Middle frontal gyrus (tissue), 1 donor: ENCODE data around the gene CFAP210.
"Not testable (repeated sequence)": the region's sequence is repeated elsewhere in the genome, so short reads cannot be mapped to it uniquely, and the experiment has no call there.

ENCODE experiments used
- DNase-seq: peaks from one replicate; pipeline ENCODE4 v3.0.0-alpha.2; 2015; ENCODE audit warnings: low spot score; ENCODE audit errors: extremely low spot score

Gene CFAP210

DNA sequence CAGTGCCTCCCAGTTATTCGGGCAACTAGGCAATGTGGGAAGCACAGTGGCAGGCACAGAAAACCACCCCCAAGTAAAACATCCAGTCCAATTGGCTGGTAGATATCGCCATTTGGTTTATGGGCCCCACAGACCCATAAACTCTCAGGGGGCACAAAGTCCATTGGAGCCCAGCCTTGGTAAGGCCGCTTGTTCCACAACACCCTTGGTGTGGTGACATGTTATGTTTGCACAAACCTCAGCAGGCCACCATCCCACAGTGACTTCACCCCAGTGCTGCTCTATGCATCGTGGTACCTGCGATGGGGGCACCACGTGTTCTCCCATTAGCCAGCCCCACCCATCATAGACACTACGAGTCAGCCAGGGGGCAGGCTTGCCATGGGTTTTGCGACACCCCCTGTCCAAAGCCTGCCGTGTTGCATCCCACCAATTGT lies 18.6 kb upstream of the CFAP210 start:
- DNase-seq, result no peak

DNA sequence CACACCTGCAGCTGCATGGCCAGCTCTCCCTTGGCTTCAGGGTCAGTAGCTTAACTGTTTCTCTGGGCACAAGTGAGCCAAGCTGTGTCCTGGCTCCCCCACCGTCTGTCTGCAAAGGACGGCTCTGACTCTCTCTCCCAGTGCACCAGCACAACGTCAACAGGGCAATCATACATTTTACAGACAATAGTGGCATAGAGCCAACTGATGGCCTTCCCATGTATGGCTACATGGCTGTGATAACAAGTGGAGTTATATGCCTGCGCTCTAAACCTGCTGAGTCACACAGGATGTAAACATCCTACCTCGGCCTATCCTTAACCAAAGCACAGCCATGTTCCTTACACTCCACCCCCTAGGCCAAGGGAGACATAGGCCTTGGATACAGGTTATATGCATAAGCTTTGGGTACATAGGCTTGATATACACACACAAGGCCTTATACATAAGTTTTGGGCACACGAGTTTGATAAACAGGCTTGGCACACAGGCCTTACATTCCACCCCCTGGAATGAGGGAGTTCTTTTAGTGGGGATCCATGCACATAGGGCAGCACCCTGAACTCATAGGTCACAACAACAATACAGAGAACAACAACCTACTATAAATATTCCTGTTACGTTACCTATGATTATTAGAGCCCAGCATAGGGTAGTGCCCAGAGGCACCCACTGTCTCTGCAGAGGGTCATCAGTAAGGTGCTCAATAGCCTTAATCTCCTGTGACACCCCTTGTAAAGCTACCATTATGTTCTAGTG lies 17.7 kb upstream of the CFAP210 start:
- DNase-seq, result no peak

DNA sequence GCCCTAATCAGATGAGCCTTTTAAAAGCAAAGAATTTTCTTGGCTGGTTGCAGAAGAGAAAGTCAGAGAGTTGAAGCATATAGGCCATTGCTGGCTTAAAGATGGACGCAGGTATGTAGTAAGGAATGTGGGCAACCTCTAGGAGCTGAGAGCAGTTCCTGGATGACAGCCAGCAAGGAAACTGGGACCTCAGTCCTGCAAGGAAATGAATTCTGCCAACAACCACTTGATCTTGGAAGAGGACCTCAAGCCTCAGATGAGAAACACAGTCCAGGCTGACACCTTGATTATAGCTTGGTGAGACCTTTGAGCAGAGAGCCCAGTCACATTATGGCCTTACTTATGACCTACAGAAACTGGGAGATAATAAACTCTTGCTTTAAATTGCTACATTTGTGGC lies 15.8 kb upstream of the CFAP210 start:
- no peak for DNase-seq

DNA sequence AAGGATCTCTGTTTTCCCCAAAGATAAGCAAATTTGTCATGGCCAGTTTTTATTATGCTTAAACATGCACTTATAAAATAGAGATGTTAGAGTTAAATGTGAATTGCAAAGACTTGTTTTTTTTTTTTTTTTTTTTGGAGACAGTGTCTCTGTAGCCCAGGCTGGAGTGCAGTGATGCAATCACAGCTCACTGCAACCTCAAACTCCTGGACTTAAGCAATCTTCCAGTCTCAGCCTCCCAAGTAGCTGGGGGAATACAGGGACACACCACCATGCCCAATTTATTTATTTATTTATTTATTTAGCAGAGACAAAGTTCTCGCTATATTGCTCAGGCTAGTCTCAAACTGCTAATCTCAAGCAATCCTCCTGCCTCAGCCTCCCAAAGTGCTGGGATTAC lies 15.1 kb upstream of the CFAP210 start:
- no peak for DNase-seq

DNA sequence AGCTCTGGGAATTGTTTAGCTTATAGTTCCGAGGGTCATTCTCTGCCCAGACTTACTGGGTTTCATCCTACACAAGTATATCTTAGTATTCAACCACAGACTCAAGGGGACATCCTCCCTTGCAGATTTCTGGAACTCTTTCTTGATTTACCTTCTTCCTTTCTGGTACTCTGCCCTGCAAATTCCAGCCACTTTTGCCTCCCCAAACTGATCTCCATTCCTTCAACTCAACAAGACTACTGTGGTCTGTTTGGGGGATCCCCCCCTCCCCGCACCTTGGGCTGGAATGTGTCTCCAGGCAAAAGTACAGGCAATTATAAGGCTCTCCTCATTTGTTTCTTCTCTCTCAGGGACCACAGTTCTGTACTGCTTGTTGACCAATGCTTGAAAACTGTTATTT lies 13.4 kb upstream of the CFAP210 start:
- DNase-seq, result no peak

DNA sequence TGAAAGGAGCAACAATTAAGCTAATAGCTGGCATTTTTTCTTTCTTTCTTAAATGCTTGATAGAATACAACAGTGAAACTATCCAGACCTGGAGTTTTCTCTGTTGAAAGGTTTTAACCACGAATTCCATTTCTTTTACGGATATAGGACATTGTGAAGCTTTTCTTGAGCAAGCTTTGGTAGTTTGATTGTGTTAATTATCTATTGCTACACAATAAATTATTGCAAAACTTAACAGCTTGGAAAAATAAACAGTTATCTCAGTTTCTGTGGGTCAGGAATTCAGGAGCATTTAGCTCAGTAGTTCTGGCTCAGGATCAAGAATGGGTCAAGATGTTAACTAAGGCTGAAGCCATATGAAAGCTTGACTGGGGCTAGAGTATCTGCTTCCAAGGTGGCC lies 11.7 kb upstream of the CFAP210 start:
- no peak for DNase-seq

DNA sequence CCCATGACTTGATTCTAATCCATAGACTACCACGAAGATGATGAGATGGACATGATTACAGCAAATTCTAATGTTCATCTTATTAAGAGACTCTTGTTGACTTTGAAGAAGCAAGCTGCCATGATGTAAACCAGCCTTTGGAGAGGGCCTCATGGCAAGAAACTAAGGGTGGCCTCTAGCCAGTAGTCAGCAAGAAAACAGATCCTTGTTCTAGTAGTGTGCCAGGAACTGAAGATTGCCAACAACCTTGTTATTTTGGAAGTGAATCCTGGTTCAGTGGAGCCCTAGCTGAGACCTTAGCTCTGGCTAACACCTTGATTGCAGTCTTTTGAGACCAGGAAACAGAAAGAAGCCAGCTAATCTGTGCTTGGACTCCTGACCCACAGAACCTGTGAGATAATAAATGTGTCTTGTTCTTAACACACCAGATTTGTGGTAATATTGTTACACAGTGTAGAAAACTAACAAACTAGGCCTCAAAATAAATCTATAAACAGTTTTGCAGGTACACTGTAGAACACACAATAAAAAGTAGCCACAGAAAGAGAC lies 10.0 kb upstream of the CFAP210 start:
- no peak for DNase-seq

DNA sequence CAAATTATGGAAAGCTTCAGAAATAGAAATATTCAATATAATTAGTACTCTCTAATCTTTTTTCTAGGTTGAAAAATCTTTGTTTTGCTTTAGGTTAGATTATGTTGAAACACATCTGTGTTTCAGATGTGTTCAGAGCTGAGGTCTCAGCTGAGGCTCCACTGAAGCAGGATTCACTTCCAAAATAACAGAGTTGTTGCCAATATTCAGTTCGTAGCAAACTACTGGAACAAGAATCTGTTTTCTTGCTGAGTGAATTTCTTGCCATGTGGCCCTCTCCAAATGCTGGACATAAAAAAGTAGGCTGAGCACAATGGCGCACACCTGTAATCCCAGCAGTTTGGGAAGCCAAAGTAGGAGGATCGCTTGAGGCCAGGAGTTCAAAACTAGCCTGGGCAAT lies 8.8 kb upstream of the CFAP210 start:
- DNase-seq, result no peak

DNA sequence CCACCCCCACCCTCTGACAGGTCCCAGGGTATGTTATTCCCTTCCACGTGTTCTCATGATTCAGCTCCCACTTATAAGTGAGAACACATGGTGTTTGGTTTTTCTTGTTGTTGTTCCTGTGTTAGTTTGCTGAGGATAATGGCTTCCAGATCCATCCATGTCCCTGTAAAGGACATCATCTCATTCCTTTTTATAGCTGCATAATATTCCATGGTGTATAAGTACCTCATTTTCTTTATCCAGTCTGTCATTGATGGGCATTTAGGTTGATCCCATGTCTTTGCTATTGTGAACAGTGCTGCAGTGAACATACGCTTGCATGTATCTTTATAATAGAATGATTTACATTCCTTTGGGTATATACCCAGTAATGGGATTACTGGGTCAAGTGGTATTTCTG lies 5.0 kb upstream of the CFAP210 start:
- not testable (repeated sequence) for DNase-seq

DNA sequence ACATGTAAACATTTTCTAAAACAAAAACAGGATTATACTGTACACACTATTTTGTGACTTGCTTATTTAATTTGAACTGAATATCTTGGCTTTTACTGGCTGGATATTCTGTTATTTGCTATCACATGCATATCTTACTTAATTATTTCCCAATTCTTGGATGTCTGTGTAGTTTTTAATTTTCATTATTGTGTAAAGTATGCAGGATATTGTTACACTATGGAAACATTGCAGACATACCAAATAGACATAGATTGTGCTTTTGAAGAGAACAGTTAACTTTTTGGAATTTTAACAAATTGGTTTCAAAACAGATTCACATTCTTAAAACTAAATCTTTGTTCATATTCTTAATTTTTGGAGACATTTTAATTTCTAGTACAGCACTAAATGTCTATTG lies 2.2 kb upstream of the CFAP210 start:
- no peak for DNase-seq

DNA sequence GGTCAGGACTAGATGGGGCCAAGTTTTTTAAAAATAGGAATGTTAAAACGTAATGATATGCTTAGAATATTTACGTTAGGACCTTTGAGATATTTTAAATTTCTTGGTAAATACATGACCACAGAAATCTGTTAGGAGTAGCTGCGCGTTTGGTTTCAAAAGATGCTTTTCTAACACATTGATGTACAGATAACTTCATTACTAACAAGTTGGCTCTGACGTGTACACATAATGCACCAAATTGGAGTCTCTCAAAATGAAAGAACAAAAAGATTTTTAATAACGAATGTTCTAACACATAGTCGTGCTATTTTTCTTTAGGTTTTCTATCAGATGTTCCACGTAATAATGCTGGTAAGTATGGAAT lies 672 bp upstream of the CFAP210 start:
- no peak for DNase-seq

DNA sequence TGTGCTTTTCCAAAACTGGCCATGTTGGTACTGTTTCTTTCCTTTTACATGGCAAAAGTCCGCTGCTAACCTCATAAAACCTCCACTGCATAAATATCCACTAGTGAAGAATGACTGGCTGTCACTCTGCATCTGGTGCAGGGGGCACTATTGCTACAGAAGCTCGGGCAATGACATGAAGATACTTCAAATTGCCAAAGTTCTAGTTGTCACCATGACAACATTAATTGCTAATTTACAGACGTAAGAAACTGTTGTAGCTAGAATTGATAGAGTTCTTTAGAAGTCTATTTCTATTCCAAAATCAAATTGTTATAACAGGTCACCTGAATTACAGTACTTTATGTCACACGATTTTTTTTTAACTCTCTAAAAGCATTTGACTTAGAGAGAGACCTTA lies 845 bp downstream of the CFAP210 start:
- no peak for DNase-seq

DNA sequence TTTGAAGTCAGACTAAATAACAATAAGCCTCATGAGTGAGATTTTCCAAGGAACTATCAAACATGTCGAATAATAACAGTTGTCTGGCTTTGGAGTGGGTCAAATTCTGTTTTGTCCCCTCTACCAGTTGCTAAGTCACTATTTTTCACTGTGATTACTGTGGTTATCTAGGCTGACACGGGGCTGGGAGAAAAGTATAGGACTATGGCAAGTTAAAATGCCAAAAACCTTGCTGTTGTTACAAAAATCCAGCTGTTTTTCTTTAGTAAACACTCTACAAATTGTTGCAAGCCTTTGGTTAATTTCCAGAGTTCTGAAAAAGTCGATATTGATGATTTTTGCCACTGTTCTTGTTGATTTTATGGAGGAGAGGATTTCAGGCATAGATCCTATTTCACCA lies 1.5 kb downstream of the CFAP210 start:
- DNase-seq, result no peak

DNA sequence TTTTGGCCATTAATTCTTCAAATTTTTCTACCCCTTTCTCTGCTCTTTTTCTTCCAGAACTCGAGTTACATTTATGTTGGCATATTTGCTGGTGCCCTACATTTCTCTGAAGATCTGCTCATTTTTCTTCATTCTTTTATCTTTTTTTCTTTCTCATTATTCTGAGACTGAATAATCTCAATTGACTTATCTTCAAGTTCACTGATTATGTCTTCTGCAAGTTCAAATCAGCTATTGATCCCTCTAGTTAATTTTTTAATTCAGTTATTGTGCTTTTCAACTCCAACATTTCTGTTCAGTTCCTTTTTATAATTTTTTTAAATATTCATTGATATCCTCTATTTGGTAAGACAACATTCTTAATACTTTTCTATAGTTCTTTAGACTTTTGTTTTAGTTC lies 3.2 kb downstream of the CFAP210 start:
- DNase-seq, result no peak

DNA sequence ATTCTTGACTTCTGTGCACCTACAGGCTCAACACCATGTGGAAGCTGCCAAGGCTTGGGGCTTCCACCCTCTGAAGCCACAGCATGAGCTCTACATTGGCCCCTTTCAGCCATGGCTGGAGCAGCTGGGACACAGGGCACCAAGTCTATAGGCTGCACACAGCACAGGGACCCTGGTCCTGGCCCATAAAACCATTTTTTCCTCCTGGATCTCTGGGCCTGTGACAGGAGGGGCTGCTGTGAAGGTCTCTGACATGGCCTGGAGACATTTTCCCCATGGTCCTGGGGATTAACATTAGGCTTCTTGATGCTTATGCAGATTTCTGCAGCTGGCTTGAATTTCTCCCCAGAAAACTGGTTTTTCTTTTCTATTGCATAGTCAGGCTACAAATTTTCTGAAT lies 6.3 kb downstream of the CFAP210 start:
- not testable (repeated sequence) for DNase-seq

DNA sequence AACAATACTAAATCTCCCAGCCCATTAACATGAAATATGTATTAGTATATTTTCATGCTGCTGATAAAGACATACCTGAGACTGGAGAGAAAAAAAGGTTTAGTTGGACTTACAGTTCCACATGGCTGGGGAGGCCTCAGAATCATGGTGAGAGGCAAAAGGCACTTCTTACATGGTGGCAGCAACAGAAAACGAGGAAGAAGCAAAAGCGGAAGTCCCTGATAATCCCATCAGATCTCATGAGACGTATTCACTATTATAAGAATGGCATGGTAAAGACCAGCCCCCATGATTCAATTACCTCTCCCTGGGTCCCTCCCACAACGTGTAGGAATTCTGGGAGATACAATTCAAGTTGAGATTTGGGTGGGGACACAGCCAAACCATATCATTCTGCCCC lies 7.4 kb downstream of the CFAP210 start:
- not testable (repeated sequence) for DNase-seq

DNA sequence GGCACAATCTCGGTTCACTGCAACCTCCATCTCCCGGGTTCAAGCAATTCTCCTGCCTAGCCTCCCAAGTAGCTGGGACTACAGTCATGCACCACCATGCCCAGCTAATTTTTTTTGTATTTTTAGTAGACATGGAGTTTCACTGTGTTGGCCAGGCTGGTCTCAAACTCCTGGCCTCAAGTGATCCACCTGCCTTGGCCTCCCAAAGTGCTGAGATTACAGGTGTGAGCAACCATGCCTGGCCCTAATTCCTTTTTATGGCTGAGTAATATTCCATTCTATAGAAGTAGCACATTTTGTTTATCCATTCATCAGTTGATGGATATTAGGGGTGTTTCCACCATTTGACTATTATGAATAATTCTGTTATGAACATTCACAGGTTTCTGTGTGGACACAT lies 9.5 kb downstream of the CFAP210 start:
- not testable (repeated sequence) for DNase-seq

DNA sequence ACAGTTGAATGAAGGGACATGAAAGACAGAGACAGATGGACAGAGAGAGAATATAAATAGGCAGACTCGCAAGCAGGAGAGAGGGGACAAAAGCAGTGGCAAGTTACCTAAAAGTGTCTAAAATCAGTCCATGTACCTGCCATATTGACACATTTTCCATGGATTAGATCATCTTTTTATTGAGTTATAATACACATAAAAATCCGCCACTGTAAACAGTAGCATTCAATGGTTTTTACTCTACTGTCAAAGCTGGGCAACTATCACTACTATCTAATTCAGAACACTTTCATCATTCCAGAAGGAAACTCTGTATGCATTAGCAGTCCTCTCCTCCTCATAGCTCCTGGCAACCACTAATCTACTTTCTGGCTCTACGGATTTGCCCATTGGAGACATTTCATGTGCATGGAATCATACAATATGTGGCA lies 10.1 kb downstream of the CFAP210 start:
- no peak for DNase-seq

DNA sequence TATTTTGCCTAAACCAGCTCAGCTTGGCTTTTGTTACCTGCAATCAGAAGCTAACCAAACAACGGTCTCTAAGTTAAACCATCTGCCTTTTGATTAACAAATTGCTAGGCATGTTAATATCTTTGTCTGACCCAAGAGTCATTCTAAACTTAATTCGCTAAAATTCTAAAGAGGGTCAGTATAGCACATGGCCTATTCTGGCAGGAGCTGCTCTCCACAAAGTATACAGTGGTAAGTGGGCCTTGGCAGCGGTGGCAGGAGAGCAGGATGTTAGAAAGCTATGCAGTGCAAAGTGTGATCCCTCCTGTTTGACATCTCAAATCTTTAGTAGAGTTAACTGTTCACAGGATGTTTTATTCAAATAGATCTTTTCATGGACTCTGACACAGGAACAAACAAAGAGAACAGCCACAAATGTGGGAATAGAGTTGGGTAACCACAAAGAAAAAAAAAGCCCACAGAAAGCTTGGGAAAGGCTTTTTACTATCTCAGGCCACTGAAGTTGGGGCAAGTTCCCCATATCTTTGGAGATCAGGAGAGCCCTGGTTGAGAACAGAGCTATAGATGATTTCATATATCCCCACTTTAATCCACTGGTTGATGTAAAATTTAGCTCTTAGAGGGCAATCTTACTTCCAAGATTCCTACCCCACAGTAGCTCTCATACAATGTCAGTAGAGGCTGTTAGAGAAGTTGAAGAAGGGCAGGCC lies 10.6 kb downstream of the CFAP210 start:
- no peak for DNase-seq

DNA sequence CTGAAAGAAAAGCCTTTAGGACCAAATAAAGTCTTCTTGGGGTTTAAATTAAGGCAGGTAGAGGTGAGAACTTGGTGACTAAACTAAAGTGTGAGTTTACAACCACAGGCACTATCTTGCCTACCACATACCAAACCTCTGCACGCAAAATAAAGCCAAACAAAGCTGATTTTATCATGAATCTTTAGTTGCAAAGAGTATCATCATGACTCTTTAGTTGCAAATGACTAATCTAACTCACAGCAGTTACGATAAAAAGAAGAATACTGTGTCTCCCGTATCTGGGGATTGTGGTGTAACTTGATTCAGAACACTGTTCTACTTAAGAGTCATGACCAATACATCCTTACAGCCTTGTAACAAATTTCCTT lies 11.2 kb downstream of the CFAP210 start:
- no peak for DNase-seq

DNA sequence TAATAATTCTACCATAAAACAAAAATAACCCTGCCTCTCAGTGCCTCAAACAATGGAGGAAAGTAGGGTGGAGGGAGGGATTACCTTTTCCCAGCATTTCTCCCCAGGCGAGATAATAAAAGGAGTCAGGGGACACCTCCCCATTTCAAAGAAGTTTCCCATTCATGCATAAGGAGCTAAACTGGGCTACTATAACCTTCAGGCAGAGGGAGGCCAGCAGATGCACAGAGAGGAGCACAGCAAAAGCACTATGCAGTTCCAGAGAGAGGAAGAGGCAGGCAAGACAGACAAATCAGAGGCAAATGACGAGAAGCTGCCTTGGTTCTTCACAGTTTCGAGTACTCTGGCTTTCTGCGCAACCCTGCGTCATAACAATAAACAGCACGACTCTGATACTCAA lies 17.4 kb downstream of the CFAP210 start:
- DNase-seq, result no peak

DNA sequence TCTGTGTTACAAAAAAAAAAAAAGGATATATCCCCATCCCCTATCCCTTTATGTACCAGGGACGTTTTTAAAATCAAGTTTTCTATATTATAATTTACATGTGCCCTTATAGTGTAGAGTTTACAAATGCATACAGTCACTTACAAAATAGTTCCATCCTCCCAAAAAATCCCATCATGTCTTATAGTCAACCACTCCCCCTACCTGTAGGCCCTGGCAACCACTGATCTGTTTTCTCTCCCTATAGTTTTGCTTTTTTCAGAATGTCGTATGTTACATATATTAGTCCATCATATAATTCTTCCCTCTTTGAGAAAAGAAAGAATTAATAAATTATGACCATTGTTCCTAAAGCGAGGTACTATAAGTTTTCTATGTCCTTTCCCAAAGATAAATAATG lies 17.8 kb downstream of the CFAP210 start:
- DNase-seq, result no peak

DNA sequence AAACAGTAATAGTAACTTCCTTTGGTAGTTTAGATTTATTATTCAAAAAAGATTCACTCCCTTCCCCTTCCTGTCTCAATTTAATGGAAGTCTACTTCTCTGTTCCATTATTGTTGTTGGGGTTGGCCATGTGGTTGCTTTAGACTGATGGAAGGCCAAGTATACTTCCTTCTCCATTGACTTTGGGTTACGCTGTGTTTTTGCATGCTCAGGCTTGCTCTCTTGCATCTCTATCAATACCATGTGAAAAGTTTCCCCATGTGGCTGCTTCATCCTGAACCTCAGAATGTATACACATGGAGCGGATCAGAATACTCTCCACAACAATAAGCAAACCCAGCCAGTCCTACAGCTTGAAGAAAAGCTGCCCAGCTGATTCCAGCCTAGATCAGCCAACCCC lies 20.3 kb downstream of the CFAP210 start:
- DNase-seq, result no peak
